Measurements from ENCODE around the gene UGP2. TPM values are rescaled to one million over a fixed set of nuclear protein-coding genes. Genes with fewer than 3 reads are reported as not detected.
A peak's percentile ranks its signal among the peaks of the same experiment; 100 is the strongest.
"Not testable (repeated sequence)": the region's sequence is repeated elsewhere in the genome, so short reads cannot be mapped to it uniquely, and the experiment has no call there.

Gene UGP2
- total RNA-seq, 1 donor from 2014 or later = 76.6 TPM

DNA sequence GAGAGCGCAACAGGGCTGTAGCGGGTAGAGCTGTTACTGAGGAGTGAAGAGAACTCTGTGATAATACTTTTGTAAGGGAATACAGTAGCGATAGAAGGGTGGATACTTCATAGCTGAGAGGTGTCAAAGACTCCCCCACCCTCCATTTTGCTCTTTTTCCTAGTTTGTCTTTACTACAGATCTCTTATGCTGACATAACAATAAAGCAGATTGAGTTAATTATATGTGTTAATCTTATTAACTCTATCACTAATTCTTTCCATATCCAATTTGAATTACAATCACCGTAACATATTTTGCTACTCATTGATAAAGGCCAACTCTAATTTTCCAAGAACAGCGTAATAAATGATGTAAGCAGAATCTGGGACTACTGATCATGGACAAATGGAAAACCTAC is 57.1 kb downstream of the UGP2 start:
- peaks cover 46% of the 10 kb centered on the region for H3K36me3 Mint-ChIP-seq
- H3K9me3 Mint-ChIP-seq = peaks cover 8% of the 10 kb centered on the region
- H3K27ac Mint-ChIP-seq = no peak overlapping the region
- H3K4me1 Mint-ChIP-seq (ENCODE audit: unreplicated experiment) = no peaks in the 10 kb centered on the region
- DNase-seq (ENCODE audit: extremely low spot score, unreplicated experiment) = no peak
- no peak overlapping the region for H3K4me3 Mint-ChIP-seq
- TF ChIP-seq, protein P1, sequence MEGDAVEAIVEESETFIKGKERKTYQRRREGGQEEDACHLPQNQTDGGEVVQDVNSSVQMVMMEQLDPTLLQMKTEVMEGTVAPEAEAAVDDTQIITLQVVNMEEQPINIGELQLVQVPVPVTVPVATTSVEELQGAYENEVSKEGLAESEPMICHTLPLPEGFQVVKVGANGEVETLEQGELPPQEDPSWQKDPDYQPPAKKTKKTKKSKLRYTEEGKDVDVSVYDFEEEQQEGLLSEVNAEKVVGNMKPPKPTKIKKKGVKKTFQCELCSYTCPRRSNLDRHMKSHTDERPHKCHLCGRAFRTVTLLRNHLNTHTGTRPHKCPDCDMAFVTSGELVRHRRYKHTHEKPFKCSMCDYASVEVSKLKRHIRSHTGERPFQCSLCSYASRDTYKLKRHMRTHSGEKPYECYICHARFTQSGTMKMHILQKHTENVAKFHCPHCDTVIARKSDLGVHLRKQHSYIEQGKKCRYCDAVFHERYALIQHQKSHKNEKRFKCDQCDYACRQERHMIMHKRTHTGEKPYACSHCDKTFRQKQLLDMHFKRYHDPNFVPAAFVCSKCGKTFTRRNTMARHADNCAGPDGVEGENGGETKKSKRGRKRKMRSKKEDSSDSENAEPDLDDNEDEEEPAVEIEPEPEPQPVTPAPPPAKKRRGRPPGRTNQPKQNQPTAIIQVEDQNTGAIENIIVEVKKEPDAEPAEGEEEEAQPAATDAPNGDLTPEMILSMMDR (conservative IDR thresholded peaks at IDR 0.05) = no peak
- H3K27me3 Mint-ChIP-seq = no peaks in the 10 kb centered on the region

DNA sequence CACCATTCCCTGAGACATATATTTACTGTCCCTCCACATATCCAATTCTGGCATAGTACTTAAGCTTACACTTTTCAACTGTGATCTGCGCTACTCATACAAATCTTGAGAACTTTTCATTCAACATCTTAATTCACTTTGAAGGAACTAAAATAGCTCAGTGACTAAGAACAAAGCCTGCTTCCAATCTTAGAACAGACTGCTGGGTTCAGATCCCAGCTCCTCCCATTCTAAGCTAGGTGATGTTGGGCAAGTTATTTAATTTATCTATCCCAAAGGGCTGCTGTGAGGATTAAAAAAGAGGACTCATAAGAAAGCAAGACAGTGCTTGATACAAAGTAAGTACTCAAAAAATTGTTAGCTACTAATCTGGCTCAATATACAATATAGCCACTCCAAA is 57.9 kb downstream of the UGP2 start:
- Mint-ChIP-seq H3K36me3 (peaks cover 45% of the 10 kb centered on the region), H3K4me3 (no peak overlapping the region), H3K4me1 (ENCODE audit: unreplicated experiment) (no peaks in the 10 kb centered on the region), H3K27me3 (no peaks in the 10 kb centered on the region), H3K27ac (no peak overlapping the region), H3K9me3 (peaks cover 8% of the 10 kb centered on the region)
- DNase-seq (ENCODE audit: extremely low spot score, unreplicated experiment) = no peak
- TF ChIP-seq, protein P1 (conservative IDR thresholded peaks at IDR 0.05) = no peak

DNA sequence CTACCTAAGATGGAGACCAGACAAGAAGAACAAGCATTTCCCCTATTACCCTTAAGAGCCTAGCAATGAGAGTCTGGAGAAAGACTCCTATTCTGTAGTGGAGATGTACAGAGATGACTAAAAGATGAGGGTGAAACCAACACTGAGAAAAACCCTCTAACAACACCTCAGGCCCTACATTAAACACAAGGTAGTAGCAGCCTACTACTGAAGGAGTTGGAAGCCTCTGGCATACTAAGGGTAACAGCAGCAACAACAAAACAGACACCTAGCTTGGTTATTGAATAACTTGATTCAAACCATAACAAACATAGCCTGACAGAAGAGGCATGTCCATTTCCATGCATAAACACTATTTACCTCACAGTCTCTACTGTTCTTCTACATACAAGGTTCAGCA is 60.5 kb downstream of the UGP2 start:
- Mint-ChIP-seq H3K9me3 (peaks cover 14% of the 10 kb centered on the region), H3K4me1 (ENCODE audit: unreplicated experiment) (no peaks in the 10 kb centered on the region), H3K36me3 (peaks cover 60% of the 10 kb centered on the region)

DNA sequence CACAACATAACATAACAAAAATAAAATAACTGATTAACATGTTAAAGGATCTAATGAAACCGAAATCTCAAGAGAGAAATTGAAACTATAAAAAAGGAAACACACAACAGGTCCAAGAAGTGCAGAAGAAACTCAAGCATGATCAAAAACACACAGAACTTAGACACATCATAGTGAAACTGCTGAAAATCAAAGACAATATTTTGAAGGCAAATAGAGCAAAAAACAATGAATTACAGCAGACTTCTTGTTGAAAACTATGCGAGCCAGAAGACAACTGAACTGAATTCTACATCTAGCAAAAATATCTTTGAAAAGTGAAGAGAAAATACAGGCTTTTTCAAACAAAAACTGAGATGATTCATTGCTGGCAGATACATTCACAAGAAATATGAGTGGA is 61.3 kb downstream of the UGP2 start:
- Mint-ChIP-seq H3K27me3 (no peaks in the 10 kb centered on the region), H3K36me3 (peaks cover 65% of the 10 kb centered on the region), H3K4me3 (no peak overlapping the region), H3K4me1 (ENCODE audit: unreplicated experiment) (no peaks in the 10 kb centered on the region), H3K27ac (peak overlapping the region; percentile 30), H3K9me3 (peaks cover 14% of the 10 kb centered on the region)
- TF ChIP-seq, protein P1 (conservative IDR thresholded peaks at IDR 0.05) = no peak
- no peak for DNase-seq (ENCODE audit: extremely low spot score, unreplicated experiment)

More for the DNA sequence above, 60.5 kb downstream of the UGP2 start:
- no peak overlapping the region for H3K27ac Mint-ChIP-seq
- no peaks in the 10 kb centered on the region for H3K27me3 Mint-ChIP-seq
- no peak for DNase-seq (ENCODE audit: extremely low spot score, unreplicated experiment)
- TF ChIP-seq, protein P1 (conservative IDR thresholded peaks at IDR 0.05) = no peak
- no peak overlapping the region for H3K4me3 Mint-ChIP-seq

DNA sequence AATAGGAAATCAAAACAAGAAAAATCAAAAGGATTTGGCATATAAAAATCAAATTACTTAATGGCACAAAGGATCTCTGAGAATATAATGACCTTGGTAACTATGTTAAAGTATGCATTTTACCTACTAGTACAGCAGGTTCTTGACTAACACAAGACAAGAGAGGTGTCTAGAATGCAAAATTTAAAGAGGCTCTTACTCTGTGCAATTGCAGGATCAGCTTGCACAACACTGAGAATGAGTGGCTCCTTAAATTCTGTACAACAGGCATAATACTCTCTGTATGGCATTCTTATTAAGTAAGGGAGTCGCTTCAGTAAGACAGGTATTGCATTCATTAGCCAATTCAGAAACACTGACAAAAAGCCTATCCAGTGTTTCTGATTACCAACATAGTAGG is 72.6 kb downstream of the UGP2 start:
- Mint-ChIP-seq H3K4me3 (no peak overlapping the region), H3K36me3 (peaks cover 42% of the 10 kb centered on the region), H3K27ac (no peak overlapping the region), H3K4me1 (ENCODE audit: unreplicated experiment) (no peaks in the 10 kb centered on the region), H3K27me3 (no peaks in the 10 kb centered on the region), H3K9me3 (no peaks in the 10 kb centered on the region)
- TF ChIP-seq, protein P1 (conservative IDR thresholded peaks at IDR 0.05) = no peak
- no peak for DNase-seq (ENCODE audit: extremely low spot score, unreplicated experiment)

DNA sequence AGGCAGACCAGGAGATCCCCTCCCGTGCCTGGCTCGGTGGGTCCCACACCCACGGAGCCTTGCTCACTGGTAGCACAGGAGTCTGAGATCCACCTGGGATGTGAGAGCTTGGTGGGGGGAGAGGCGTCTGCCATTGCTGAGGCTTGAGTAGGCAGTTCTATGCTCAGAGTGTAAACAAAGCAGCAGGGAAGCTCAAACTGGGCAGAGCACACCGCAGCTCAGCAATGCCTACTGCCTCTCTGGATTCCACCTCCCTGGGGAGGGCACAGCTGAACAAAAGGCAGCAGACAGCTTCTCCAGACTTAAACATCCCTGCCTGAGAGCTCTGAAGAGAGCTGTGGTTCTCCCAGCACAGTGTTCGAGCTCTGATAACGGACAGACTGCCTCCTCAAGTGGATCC is 85.1 kb downstream of the UGP2 start:
- H3K27ac Mint-ChIP-seq = no peak overlapping the region
- no peaks in the 10 kb centered on the region for H3K27me3 Mint-ChIP-seq
- H3K4me3 Mint-ChIP-seq = no peak overlapping the region
- H3K9me3 Mint-ChIP-seq = peaks cover 4% of the 10 kb centered on the region
- H3K36me3 Mint-ChIP-seq = peaks cover 59% of the 10 kb centered on the region
- H3K4me1 Mint-ChIP-seq (ENCODE audit: unreplicated experiment) = no peaks in the 10 kb centered on the region
- TF ChIP-seq, protein P1 (conservative IDR thresholded peaks at IDR 0.05) = no peak
- DNase-seq (ENCODE audit: extremely low spot score, unreplicated experiment) = no peak

DNA sequence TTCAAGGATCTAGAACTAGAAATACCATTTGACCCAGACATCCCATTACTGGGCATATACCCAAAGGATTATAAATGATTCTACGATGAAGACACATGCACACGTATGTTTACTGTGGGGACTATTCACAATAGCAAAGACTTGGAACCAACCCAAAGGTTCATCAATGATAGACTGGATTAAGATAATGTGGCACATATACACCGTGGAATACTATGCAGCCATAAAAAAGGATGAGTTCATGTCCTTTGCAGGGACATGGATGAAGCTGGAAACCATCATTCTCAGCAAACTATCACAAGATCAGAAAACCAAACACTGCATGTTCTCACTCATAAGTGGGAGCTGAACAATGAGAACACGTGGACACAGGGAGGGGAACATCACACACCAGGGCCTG is 90.4 kb downstream of the UGP2 start:
- not testable (repeated sequence) for H3K4me1 Mint-ChIP-seq (ENCODE audit: unreplicated experiment); H3K27me3 Mint-ChIP-seq; H3K4me3 Mint-ChIP-seq; DNase-seq (ENCODE audit: extremely low spot score, unreplicated experiment); H3K9me3 Mint-ChIP-seq; H3K27ac Mint-ChIP-seq
- H3K36me3 Mint-ChIP-seq = peaks cover 68% of the 10 kb centered on the region

All from type B pancreatic cell (in vitro differentiated cells).